Activated T-cell treated with anti-CD3 and anti-CD28 coated beads, Interleukin-2, amount 50 U/mL, for 4 hours (primary cell): Measurements from ENCODE around the gene TCAP. TPM values are rescaled to one million over a fixed set of nuclear protein-coding genes. Genes with fewer than 3 reads are reported as not detected.

Experiments
- ATAC-seq, 2 donors: fragments of 200-7000 bp; cut with Tn5 transposase; one replicate each; pipeline ENCODE4 v1.10.0; 2021
- DNase-seq: peaks from one replicate; pipeline ENCODE4 v3.0.0-alpha.2; 2020
- H3K27me3 Mint-ChIP-seq: one replicate; pipeline ENCODE4 v1.8.0; 2021; ENCODE audit warnings: low read depth, mixed read lengths
- H3K36me3 Mint-ChIP-seq: one replicate; pipeline ENCODE4 v1.8.0; 2022; ENCODE audit warnings: mixed read lengths; ENCODE audit not compliant: insufficient read depth
- H3K4me1 Mint-ChIP-seq: one replicate; pipeline ENCODE4 v1.8.0; 2021; ENCODE audit warnings: low read depth, mixed read lengths
- H3K4me3 Mint-ChIP-seq: one replicate; pipeline ENCODE4 v1.8.0; 2021; ENCODE audit warnings: mild to moderate bottlenecking, moderate library complexity, mixed read lengths
- H3K9me3 Mint-ChIP-seq: one replicate; pipeline ENCODE4 v1.8.0; 2021; ENCODE audit warnings: mixed read lengths
- total RNA-seq, 3 donors: library from RNA; stranded (reverse); gene quantifications; one replicate each; pipeline ENCODE4 v1.2.1, GENCODE V29; 2021

TCAP gene
- 1 to 10 TPM in 2 of 3 donors, under 1 TPM in 1; 0.73 to 1.4 (median 1.4) TPM for total RNA-seq

GRCh38 chr17:39664581-39665561 is at the start of gene TCAP:
Gene TCAP (plus strand): TSS chr17:39665349. CDS start chr17:39665360, 11 bp downstream.
- Mint-ChIP-seq H3K9me3 (no peaks in the 10 kb centered on the region), H3K4me3 (no peak within 1 kb of the TSS), H3K4me1 (peaks cover 10% of the 10 kb centered on the region), H3K36me3 (peaks cover 10% of the 10 kb centered on the region), H3K27me3 (peaks cover 16% of the 10 kb centered on the region)
- no peak for ATAC-seq
- DNase-seq: no peak

GRCh38 chr17:39615434-39615833 is 49.7 kb upstream of the TCAP start:
- ATAC-seq: no peak
- Mint-ChIP-seq H3K9me3 (no peaks in the 10 kb centered on the region), H3K36me3 (no peaks in the 10 kb centered on the region), H3K4me1 (no peaks in the 10 kb centered on the region), H3K4me3 (no peak overlapping the region), H3K27me3 (peaks cover 14% of the 10 kb centered on the region)
- no peak for DNase-seq

- DNase-seq: no peak
- H3K4me3 Mint-ChIP-seq: peak overlapping the region; percentile 66
- H3K9me3 Mint-ChIP-seq: no peaks in the 10 kb centered on the region
- no peaks in the 10 kb centered on the region for H3K36me3 Mint-ChIP-seq
- H3K27me3 Mint-ChIP-seq: peaks cover 8% of the 10 kb centered on the region
- H3K4me1 Mint-ChIP-seq: peaks cover 4% of the 10 kb centered on the region
- ATAC-seq: no peak
Measured at GRCh38 chr17:39617100-39617445, 48.1 kb upstream of the TCAP start.

- ATAC-seq (peak; percentile 60 to 62), DNase-seq (peak; percentile 48)
- Mint-ChIP-seq H3K4me3 (peak overlapping the region; percentile 78), H3K4me1 (peaks cover 9% of the 10 kb centered on the region), H3K9me3 (no peaks in the 10 kb centered on the region), H3K36me3 (no peaks in the 10 kb centered on the region), H3K27me3 (peaks cover 8% of the 10 kb centered on the region)
Measured at GRCh38 chr17:39617446-39618245, 47.5 kb upstream of the TCAP start.

GRCh38 chr17:39618246-39618913 is 46.8 kb upstream of the TCAP start:
- Mint-ChIP-seq H3K27me3 (peaks cover 2% of the 10 kb centered on the region), H3K4me1 (peaks cover 11% of the 10 kb centered on the region), H3K4me3 (peak overlapping the region; percentile 78), H3K36me3 (no peaks in the 10 kb centered on the region), H3K9me3 (no peaks in the 10 kb centered on the region)
- DNase-seq: no peak
- no peak for ATAC-seq

- peaks cover 15% of the 10 kb centered on the region for H3K4me1 Mint-ChIP-seq
- H3K27me3 Mint-ChIP-seq: peaks cover 2% of the 10 kb centered on the region
- no peaks in the 10 kb centered on the region for H3K9me3 Mint-ChIP-seq
- H3K4me3 Mint-ChIP-seq: peak overlapping the region; percentile 78
- no peak for ATAC-seq
- no peaks in the 10 kb centered on the region for H3K36me3 Mint-ChIP-seq
- no peak for DNase-seq
Measured at GRCh38 chr17:39618956-39619785, 46.0 kb upstream of the TCAP start.

GRCh38 chr17:39619786-39620101 is 45.4 kb upstream of the TCAP start:
- Mint-ChIP-seq H3K27me3 (peaks cover 2% of the 10 kb centered on the region), H3K9me3 (no peaks in the 10 kb centered on the region), H3K36me3 (no peaks in the 10 kb centered on the region), H3K4me3 (no peak overlapping the region), H3K4me1 (peaks cover 15% of the 10 kb centered on the region)
- ATAC-seq (no peak), DNase-seq (no peak)

- H3K27me3 Mint-ChIP-seq: peaks cover 18% of the 10 kb centered on the region
- ATAC-seq: peak; percentile 65 to 68
- H3K4me3 Mint-ChIP-seq: peak overlapping the region; percentile 78
- peak; percentile 88 for DNase-seq
- H3K36me3 Mint-ChIP-seq: no peaks in the 10 kb centered on the region
- peaks cover 21% of the 10 kb centered on the region for H3K4me1 Mint-ChIP-seq
- no peaks in the 10 kb centered on the region for H3K9me3 Mint-ChIP-seq
Measured at GRCh38 chr17:39621523-39622379, 43.4 kb upstream of the TCAP start.

- Mint-ChIP-seq H3K36me3 (no peaks in the 10 kb centered on the region), H3K4me1 (peaks cover 23% of the 10 kb centered on the region), H3K9me3 (no peaks in the 10 kb centered on the region), H3K4me3 (peak overlapping the region; percentile 78), H3K27me3 (peaks cover 20% of the 10 kb centered on the region)
- DNase-seq (no peak), ATAC-seq (peak; percentile 67 to 79)
Measured at GRCh38 chr17:39622380-39623006, 42.7 kb upstream of the TCAP start.

GRCh38 chr17:39623356-39623950 is 41.7 kb upstream of the TCAP start:
- H3K4me3 Mint-ChIP-seq: peak overlapping the region; percentile 46
- peak; percentile 29 to 45 for ATAC-seq
- DNase-seq: peak; percentile 84
- peaks cover 23% of the 10 kb centered on the region for H3K4me1 Mint-ChIP-seq
- H3K36me3 Mint-ChIP-seq: no peaks in the 10 kb centered on the region
- peaks cover 27% of the 10 kb centered on the region for H3K27me3 Mint-ChIP-seq
- no peaks in the 10 kb centered on the region for H3K9me3 Mint-ChIP-seq

- Mint-ChIP-seq H3K4me3 (no peak overlapping the region), H3K36me3 (no peaks in the 10 kb centered on the region), H3K4me1 (peaks cover 23% of the 10 kb centered on the region), H3K27me3 (peaks cover 31% of the 10 kb centered on the region), H3K9me3 (no peaks in the 10 kb centered on the region)
- no peak for ATAC-seq
- DNase-seq: no peak
Measured at GRCh38 chr17:39624313-39624712, 40.8 kb upstream of the TCAP start.

- Mint-ChIP-seq H3K9me3 (no peaks in the 10 kb centered on the region), H3K27me3 (peaks cover 33% of the 10 kb centered on the region), H3K36me3 (no peaks in the 10 kb centered on the region), H3K4me3 (no peak overlapping the region), H3K4me1 (peaks cover 23% of the 10 kb centered on the region)
- ATAC-seq: no peak
- DNase-seq: no peak
Measured at GRCh38 chr17:39625198-39625785, 39.9 kb upstream of the TCAP start.
